Measurements from ENCODE around the gene CAMTA1.

The CAMTA1 gene

GRCh38 chr1:7228252-7228961 is 443.2 kb downstream of the CAMTA1 start:
- DNase-seq (ENCODE audit: low read depth in 2 of 2): no peak

GRCh38 chr1:7229186-7229585 is 443.9 kb downstream of the CAMTA1 start:
- no peak for DNase-seq (ENCODE audit: low read depth in 2 of 2)

GRCh38 chr1:7229696-7230631 is 444.7 kb downstream of the CAMTA1 start:
- DNase-seq (ENCODE audit: low read depth in 2 of 2): no peak

- DNase-seq (ENCODE audit: low read depth in 2 of 2): no peak
Measured at GRCh38 chr1:7232441-7233236, 447.4 kb downstream of the CAMTA1 start.

GRCh38 chr1:7233237-7233540 is 447.9 kb downstream of the CAMTA1 start:
- no peak for DNase-seq (ENCODE audit: low read depth in 2 of 2)

- no peak for DNase-seq (ENCODE audit: low read depth in 2 of 2)
Measured at GRCh38 chr1:7233646-7234470, 448.6 kb downstream of the CAMTA1 start.

- DNase-seq (ENCODE audit: low read depth in 2 of 2): no peak
Measured at GRCh38 chr1:7234471-7234755, 449.2 kb downstream of the CAMTA1 start.

GRCh38 chr1:7235871-7236517 is 450.7 kb downstream of the CAMTA1 start:
- no peak for DNase-seq (ENCODE audit: low read depth in 2 of 2)

GRCh38 chr1:7236844-7237515 is 451.7 kb downstream of the CAMTA1 start:
- no peak for DNase-seq (ENCODE audit: low read depth in 2 of 2)

GRCh38 chr1:7247158-7247557 is 461.9 kb downstream of the CAMTA1 start:
- no peak for DNase-seq (ENCODE audit: low read depth in 2 of 2)

- no peak for DNase-seq (ENCODE audit: low read depth in 2 of 2)
Measured at GRCh38 chr1:7247791-7248548, 462.7 kb downstream of the CAMTA1 start.

- DNase-seq (ENCODE audit: low read depth in 2 of 2): no peak
Measured at GRCh38 chr1:7248549-7249199, 463.4 kb downstream of the CAMTA1 start.

- no peak for DNase-seq (ENCODE audit: low read depth in 2 of 2)
Measured at GRCh38 chr1:7249516-7249915, 464.3 kb downstream of the CAMTA1 start.

- DNase-seq (ENCODE audit: low read depth in 2 of 2): no peak
Measured at GRCh38 chr1:7250176-7250575, 464.9 kb downstream of the CAMTA1 start.

- DNase-seq (ENCODE audit: low read depth in 2 of 2): no peak
Measured at GRCh38 chr1:7250597-7251453, 465.6 kb downstream of the CAMTA1 start.

GRCh38 chr1:7251454-7251800 is 466.2 kb downstream of the CAMTA1 start:
- DNase-seq (ENCODE audit: low read depth in 2 of 2): no peak

- no peak for DNase-seq (ENCODE audit: low read depth in 2 of 2)
Measured at GRCh38 chr1:7252411-7253117, 467.3 kb downstream of the CAMTA1 start.

- no peak for DNase-seq (ENCODE audit: low read depth in 2 of 2)
Measured at GRCh38 chr1:7253118-7253480, 467.8 kb downstream of the CAMTA1 start.

Data from stimulated activated CD4-positive, alpha-beta T cell treated with anti-CD3 and anti-CD28 coated beads, Interleukin-4, amount 100 ng/mL, for 48 hours (primary cell).